Endothelial cell of umbilical vein (primary cell): Measurements from ENCODE around the gene CREG1. TPM values are rescaled to one million over a fixed set of nuclear protein-coding genes. Genes with fewer than 3 reads are reported as not detected.

Source experiments
- BruUV-seq: library from RNA; stranded (reverse); fragments of 400-500 nt; replicated peaks from 2 replicates; lab custom pipeline; 2021; lab: Mats Ljungman, UMichigan
- CTCF ChIA-PET: fragments of 300-600, 350-600 bp; sonication (Branson Sonifier 250); formaldehyde crosslinking; loops from one replicate; lab custom pipeline; 2021; ENCODE audit warnings: antibody characterized with exemption, inconsistent platforms; lab: Charles Lee
- POLR2A ChIA-PET: fragments of 300-600, 350-600 bp; sonication (Branson Sonifier 250); formaldehyde crosslinking; loops from one replicate; lab custom pipeline; 2021; ENCODE audit warnings: antibody characterized with exemption, inconsistent platforms; lab: Charles Lee
- DNase-seq: peaks from one replicate; pipeline ENCODE4 v3.0.0-alpha.2; 2011; ENCODE audit warnings: low read depth, low spot score
- FAIRE-seq: peaks from 2 replicates; lab custom pipeline; 2011; peaks lifted over from hg19 to GRCh38; lab: Jason Lieb, UNC
- H2AFZ ChIP-seq: 2 replicates; pipeline ENCODE4 v1.6.0; 2012; ENCODE audit warnings: low read depth, low read length, control low read depth, inconsistent platforms
- H3K27ac ChIP-seq: 2 replicates; pipeline ENCODE4 v1.5.1; 2011; ENCODE audit warnings: low read depth, mild to moderate bottlenecking, control low read depth, low read length, moderate library complexity; ENCODE audit not compliant: insufficient read depth
- H3K27me3 ChIP-seq, 2 experiments: 2 replicates each; pipeline versions ENCODE4 v1.6.0 to v1.6.1; 2011; ENCODE audit warnings: low read length in 2 of 2, mixed read lengths in 1 of 2; ENCODE audit not compliant: control insufficient read depth in 2 of 2, insufficient read depth in 2 of 2
- H3K36me3 ChIP-seq, 2 experiments: 2 replicates in 1 of 2; 3 replicates in 1 of 2; pipeline ENCODE4 v1.5.1; 2011; ENCODE audit warnings: low read length in 2 of 2, mild to moderate bottlenecking in 1 of 2, moderate library complexity in 1 of 2; ENCODE audit not compliant: control insufficient read depth in 2 of 2, insufficient read depth in 2 of 2; ENCODE audit errors: extremely low read depth in 1 of 2
- H3K4me1 ChIP-seq: 3 replicates; pipeline ENCODE4 v1.5.1; 2011; ENCODE audit warnings: mild to moderate bottlenecking, low read length; ENCODE audit not compliant: control insufficient read depth, insufficient read depth; ENCODE audit errors: extremely low read depth
- H3K4me2 ChIP-seq: 2 replicates; pipeline ENCODE4 v1.6.1; 2011; ENCODE audit warnings: low read length, control low read depth, mixed read lengths; ENCODE audit not compliant: insufficient read depth
- H3K4me3 ChIP-seq, 3 experiments: fragments of 200-600 bp in 1 of 3; sonication (generic), shearing (Covaris generic) in 1 of 3; replicated peaks in 1 of 3; 2 replicates each; pipeline ENCODE4 v1.5.1; 2011 to 2016; ENCODE audit warnings: control low read depth in 3 of 3, low read length in 3 of 3, mild to moderate bottlenecking in 2 of 3, inconsistent platforms in 1 of 3, low read depth in 1 of 3, moderate library complexity in 1 of 3; ENCODE audit not compliant: insufficient read depth in 1 of 3
- H3K79me2 ChIP-seq: 2 replicates; pipeline ENCODE4 v1.6.0; 2012; ENCODE audit warnings: low read length, inconsistent platforms; ENCODE audit not compliant: control insufficient read depth, insufficient read depth
- H3K9ac ChIP-seq: replicated peaks from 2 replicates; pipeline ENCODE3; 2011; ENCODE audit warnings: low read length, control low read depth; ENCODE audit not compliant: insufficient read depth; ENCODE audit errors: extremely low read depth
- H3K9me1 ChIP-seq: replicated peaks from 3 replicates; pipeline ENCODE4 v1.6.0; 2011; ENCODE audit warnings: mild to moderate bottlenecking, low read length; ENCODE audit not compliant: control insufficient read depth, insufficient read depth; ENCODE audit errors: extremely low read depth
- H3K9me3 ChIP-seq: replicated peaks from 2 replicates; pipeline ENCODE4 v1.5.1; 2012; ENCODE audit warnings: low read length, inconsistent platforms; ENCODE audit not compliant: control insufficient read depth, insufficient read depth
- H4K20me1 ChIP-seq: replicated peaks from 2 replicates; pipeline ENCODE3; 2011; ENCODE audit warnings: mild to moderate bottlenecking, low read length; ENCODE audit not compliant: control insufficient read depth, insufficient read depth; ENCODE audit errors: extremely low read depth
- CTCF ChIP-seq, 2 donors: IDR thresholded peaks; 1 replicate in 1 of 2; 2 replicates in 1 of 2; pipeline ENCODE4 v1.5.1; 2011; ENCODE audit warnings: low read length in 2 of 2, mild to moderate bottlenecking in 2 of 2, moderate library complexity in 2 of 2, control low read depth in 1 of 2, inconsistent platforms in 1 of 2, low read depth in 1 of 2; ENCODE audit not compliant: insufficient read depth in 1 of 2; ENCODE audit errors: extremely low read depth in 1 of 2
- EZH2 ChIP-seq: IDR thresholded peaks from 2 replicates; pipeline ENCODE4 v1.6.1; 2012; ENCODE audit warnings: borderline replicate concordance, low read depth, mild to moderate bottlenecking, moderate library complexity, low read length, inconsistent platforms; ENCODE audit not compliant: severe bottlenecking
- FOS ChIP-seq: IDR thresholded peaks from 2 replicates; pipeline ENCODE4 v1.6.1; 2011; ENCODE audit warnings: mild to moderate bottlenecking, low read length, moderate library complexity, borderline replicate concordance; ENCODE audit not compliant: insufficient read depth
- GATA2 ChIP-seq: IDR thresholded peaks from 2 replicates; pipeline ENCODE4 v1.7.0; 2011; ENCODE audit warnings: low read depth, mild to moderate bottlenecking, moderate library complexity, mixed read lengths, low read length; ENCODE audit not compliant: insufficient read length, insufficient read depth
- JUN ChIP-seq: IDR thresholded peaks from 2 replicates; pipeline ENCODE4 v1.6.1; 2011; ENCODE audit warnings: borderline replicate concordance, low read depth; ENCODE audit not compliant: insufficient read length, insufficient read depth
- MYC ChIP-seq: IDR thresholded peaks from one replicate; pipeline ENCODE4 v1.6.1; 2011; ENCODE audit warnings: mild to moderate bottlenecking, low read depth, low read length
- POLR2A ChIP-seq: IDR thresholded peaks from 2 replicates; pipeline ENCODE4 v1.6.1; 2012; ENCODE audit warnings: low read depth, mild to moderate bottlenecking, control low read depth, low read length
- POLR2AphosphoS5 ChIP-seq: IDR thresholded peaks from 2 replicates; pipeline ENCODE4 v1.6.1; 2012; ENCODE audit warnings: low read depth, mild to moderate bottlenecking, control low read depth, low read length, moderate library complexity; ENCODE audit not compliant: insufficient read depth
- dilution Hi-C: fragments of 300-500 bp; cut with MboI; formaldehyde crosslinking; loops from one replicate; pipeline ENCODE4 v1.15.0; 2019; ENCODE audit warnings: low sequenced_read_pairs; ENCODE audit not compliant: extremely low pct_ligation_motif_present
- intact Hi-C: fragments of 100-400 bp; cut with micrococcal nuclease; formaldehyde crosslinking; loops from one replicate; pipeline ENCODE4 v1.10.0; 2022
- polyA plus RNA-seq, 4 experiments: library from polyadenylated mRNA; depleted of rRNA in 3 of 4; stranded (reverse) in 3 of 4; unstranded in 1 of 4; fragments of >200 nt; gene quantifications; 2 replicates each; pipeline versions ENCODE4 v1.2.1 to v1.2.3, GENCODE V29; 2011 to 2012; ENCODE audit warnings: missing spikeins in 1 of 4
- total RNA-seq: library from RNA; stranded (reverse); gene quantifications from 2 replicates; pipeline ENCODE4 v1.2.3, GENCODE V29; 2021
- TF ChIP-seq, protein P1 (sequence below): IDR thresholded peaks from 2 replicates; pipeline ENCODE4 v1.6.1; 2011; ENCODE audit not compliant: insufficient read depth, insufficient read length

CREG1 gene
- total and polyA plus RNA-seq, 2 donors (not counting 3 experiments of a cell fraction or from before 2014, with no cell fraction given) = 10.3 to 15.8 TPM

DNA sequence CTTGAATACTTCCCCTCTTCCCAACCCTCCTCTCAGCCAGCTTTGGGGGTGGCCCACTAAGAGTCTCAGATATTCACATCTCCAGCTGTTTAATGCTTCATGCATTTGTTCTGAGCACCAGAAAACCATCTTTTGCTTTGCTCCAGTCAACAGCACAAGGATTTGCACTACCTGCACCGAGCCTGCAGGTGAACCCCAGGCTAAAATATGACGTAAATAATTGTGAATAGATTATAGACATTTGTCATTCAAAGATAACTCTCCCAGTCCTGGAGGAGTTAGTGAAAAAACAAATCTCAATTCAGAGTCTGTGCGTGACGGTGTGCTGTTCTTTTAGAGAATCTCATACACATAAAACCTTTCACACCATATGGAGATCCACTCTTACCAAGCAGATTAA, 42.7 kb downstream of the CREG1 start:
- no peak for TF ChIP-seq JUN
- TF ChIP-seq, protein P1, sequence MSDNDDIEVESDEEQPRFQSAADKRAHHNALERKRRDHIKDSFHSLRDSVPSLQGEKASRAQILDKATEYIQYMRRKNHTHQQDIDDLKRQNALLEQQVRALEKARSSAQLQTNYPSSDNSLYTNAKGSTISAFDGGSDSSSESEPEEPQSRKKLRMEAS = no peak
- no peak for TF ChIP-seq FOS
- TF ChIP-seq GATA2 = no peak
- TF ChIP-seq EZH2 = no peak
- TF ChIP-seq POLR2A = no peak
- TF ChIP-seq POLR2AphosphoS5 = no peak
- TF ChIP-seq MYC = no peak
- no peak for TF ChIP-seq CTCF (IDR thresholded peaks at IDR 0.05; ENCODE audit: extremely low read depth in 1 of 2, insufficient read depth in 1 of 2, low read depth in 1 of 2, low read length in 2 of 2)
- H3K4me2 ChIP-seq = no peak overlapping the region
- H3K27ac ChIP-seq = no peak overlapping the region
- peaks cover 0 to 3% of the 10 kb centered on the region in 2 experiments for H3K27me3 ChIP-seq
- H3K9me3 ChIP-seq = no peaks in the 10 kb centered on the region
- H3K79me2 ChIP-seq = no peaks in the 10 kb centered on the region
- DNase-seq = no peak
- ChIA-PET CTCF (no interaction called here), POLR2A (no interaction called here)
- intact Hi-C loops (no loop called here), dilution Hi-C loops (no loop called here)
- BruUV-seq = no TSS peak
- H3K9me1 ChIP-seq = no peaks in the 10 kb centered on the region
- no peaks in the 10 kb centered on the region for H3K4me1 ChIP-seq
- H4K20me1 ChIP-seq = no peaks in the 10 kb centered on the region
- H3K9ac ChIP-seq = no peak overlapping the region
- no peaks in the 10 kb centered on the region for H3K36me3 ChIP-seq
- no peak for FAIRE-seq
- no peak overlapping the region for H3K4me3 ChIP-seq
- H2AFZ ChIP-seq = no peak overlapping the region
